GM23338 (cell line): ENCODE results near the gene GRM8. TPM values are rescaled to one million over a fixed set of nuclear protein-coding genes. Genes with fewer than 3 reads are reported as not detected.

Experiments used
- ATAC-seq: fragments of 200-7000 bp; cut with Tn5 transposase; 3 replicates; pipeline ENCODE4 v1.9.1; 2020
- DNase-seq: peaks from one replicate; pipeline ENCODE4 v3.0.0-alpha.2; 2015; ENCODE audit warnings: low spot score
- H2AFZ ChIP-seq: fragments of 200-600 bp; sonication (generic); 2 replicates; pipeline ENCODE4 v1.8.0; 2016; ENCODE audit warnings: antibody characterized with exemption, mild to moderate bottlenecking, moderate library complexity
- H3F3A ChIP-seq: fragments of 200-600 bp; sonication (generic); replicated peaks from 2 replicates; pipeline ENCODE4 v1.8.0; 2017; ENCODE audit warnings: antibody characterized with exemption, mixed run types, low read depth
- H3K27ac ChIP-seq: fragments of 200-600 bp; sonication (generic); 2 replicates; pipeline ENCODE4 v1.6.1; 2016; ENCODE audit warnings: low read depth
- H3K27me3 ChIP-seq: fragments of 200-600 bp; sonication (generic); 2 replicates; pipeline ENCODE4 v1.8.0; 2016; ENCODE audit warnings: mild to moderate bottlenecking, mixed run types, moderate library complexity; ENCODE audit not compliant: insufficient read depth
- H3K36me3 ChIP-seq: fragments of 200-600 bp; sonication (generic); 2 replicates; pipeline ENCODE4 v1.8.0; 2016; ENCODE audit warnings: mild to moderate bottlenecking; ENCODE audit not compliant: insufficient read depth
- H3K4me1 ChIP-seq: fragments of 200-600 bp; sonication (generic); 2 replicates; pipeline ENCODE4 v1.8.0; 2016; ENCODE audit warnings: mild to moderate bottlenecking, moderate library complexity; ENCODE audit not compliant: insufficient read depth
- H3K4me2 ChIP-seq: fragments of 200-600 bp; sonication (generic); 2 replicates; pipeline ENCODE4 v1.7.1; 2017; ENCODE audit warnings: mixed run types
- H3K4me3 ChIP-seq: fragments of 200-600 bp; sonication (generic); 2 replicates; pipeline ENCODE4 v1.6.1; 2016; ENCODE audit warnings: mixed run types
- H3K79me2 ChIP-seq: fragments of 200-600 bp; sonication (generic); replicated peaks from 2 replicates; pipeline ENCODE4 v1.8.0; 2017; ENCODE audit warnings: mild to moderate bottlenecking; ENCODE audit not compliant: insufficient read depth
- H3K9me2 ChIP-seq: fragments of 200-600 bp; sonication (generic); 2 replicates; pipeline ENCODE4 v1.8.0; 2017; ENCODE audit not compliant: insufficient read depth
- H4K20me1 ChIP-seq: fragments of 200-600 bp; sonication (generic); replicated peaks from 2 replicates; pipeline ENCODE4 v1.8.0; 2017; ENCODE audit warnings: mild to moderate bottlenecking; ENCODE audit not compliant: insufficient read depth
- H3K27ac Mint-ChIP-seq: 2 replicates; pipeline ENCODE4 v1.8.0; 2020; ENCODE audit warnings: inconsistent platforms, mild to moderate bottlenecking, moderate library complexity, mixed read lengths
- H3K27me3 Mint-ChIP-seq: 3 replicates; pipeline ENCODE4 v1.8.0; 2022; ENCODE audit warnings: low read depth, mild to moderate bottlenecking, moderate library complexity, mixed read lengths, inconsistent platforms; ENCODE audit not compliant: insufficient read depth, poor library complexity
- H3K36me3 Mint-ChIP-seq: 3 replicates; pipeline ENCODE4 v1.8.0; 2021; ENCODE audit warnings: low read depth, mild to moderate bottlenecking, inconsistent platforms, moderate library complexity, mixed read lengths
- H3K4me1 Mint-ChIP-seq: 3 replicates; pipeline ENCODE4 v1.8.0; 2020; ENCODE audit warnings: mild to moderate bottlenecking, inconsistent platforms, mixed read lengths
- H3K4me3 Mint-ChIP-seq: 3 replicates; pipeline ENCODE4 v1.8.0; 2021; ENCODE audit warnings: moderate library complexity, mild to moderate bottlenecking, inconsistent platforms, mixed read lengths
- H3K9me3 Mint-ChIP-seq: 3 replicates; pipeline ENCODE4 v1.8.0; 2020; ENCODE audit warnings: moderate library complexity, mild to moderate bottlenecking, inconsistent platforms, mixed read lengths
- EZH2 ChIP-seq: fragments of 200-600 bp; sonication (generic); IDR thresholded peaks from one replicate; pipeline ENCODE4 v1.8.0; 2017; ENCODE audit warnings: antibody characterized with exemption, mild to moderate bottlenecking, low read depth; ENCODE audit not compliant: unreplicated experiment
- polyA plus RNA-seq: library from polyadenylated mRNA; unstranded; fragments of >200 nt; fragmentation: Nextera tagmentation; extraction: Ambion mirVana; gene quantifications from 2 replicates; pipeline ENCODE4 v1.2.1, GENCODE V29; 2016
- total RNA-seq: library from RNA; depleted of rRNA; stranded (reverse); fragments of >200 nt; shearing (Covaris generic); gene quantifications from 2 replicates; pipeline ENCODE4 v1.2.3, GENCODE V29; 2014
- TF ChIP-seq, protein P1 (sequence below), 2 experiments: fragments of 200-600 bp in 1 of 2; sonication (generic) in 1 of 2; conservative IDR thresholded peaks; 2 replicates each; pipeline versions ENCODE4 v1.5.1 to v1.6.1; 2016 to 2017; ENCODE audit warnings: antibody characterized with exemption in 2 of 2, low read depth in 2 of 2, mild to moderate bottlenecking in 2 of 2, moderate library complexity in 1 of 2
- TF ChIP-seq, protein P2 (sequence below): IDR thresholded peaks from 2 replicates; pipeline ENCODE4 v1.6.1; 2016; ENCODE audit warnings: antibody characterized with exemption

The GRM8 gene
- total and polyA plus RNA-seq, 2 experiments from 2014 or later = 1.9 to 6.6 TPM

DNA sequence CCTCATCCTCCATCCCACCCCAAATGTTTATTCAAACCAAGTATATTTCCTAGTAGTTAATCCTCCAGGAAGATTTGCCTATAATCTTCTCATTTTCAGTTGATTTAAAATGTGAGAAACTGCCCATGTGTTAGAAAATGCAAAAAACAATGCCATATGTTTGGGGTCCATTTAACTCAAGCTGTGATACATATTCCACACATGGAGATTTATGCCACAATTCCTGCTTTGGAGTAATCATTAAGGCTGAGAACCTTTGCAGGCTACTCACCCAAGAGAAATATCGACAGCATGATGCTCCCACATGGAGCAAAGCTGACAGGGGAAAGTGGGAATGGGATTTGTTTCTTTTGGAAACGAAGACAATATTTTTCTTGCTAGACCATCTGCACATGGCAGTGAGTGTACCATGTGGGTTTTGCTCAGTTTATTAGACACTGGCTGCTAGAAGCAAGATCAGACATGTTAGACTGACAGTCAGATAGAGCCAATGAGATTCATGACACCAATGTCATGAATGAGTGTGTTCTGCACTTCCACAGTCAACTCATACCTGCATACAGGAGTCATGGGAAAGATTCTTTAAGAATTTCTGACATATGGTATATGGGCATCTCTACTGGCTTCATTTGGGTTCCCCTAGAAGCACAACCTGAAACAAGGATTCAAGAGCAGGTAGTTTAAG, 3.4 kb upstream of the GRM8 start:
- no peak overlapping the region for H3K27ac Mint-ChIP-seq
- H3K27me3 ChIP-seq = peaks cover 40% of the 10 kb centered on the region
- H3K27me3 Mint-ChIP-seq = peaks cover 20% of the 10 kb centered on the region

DNA sequence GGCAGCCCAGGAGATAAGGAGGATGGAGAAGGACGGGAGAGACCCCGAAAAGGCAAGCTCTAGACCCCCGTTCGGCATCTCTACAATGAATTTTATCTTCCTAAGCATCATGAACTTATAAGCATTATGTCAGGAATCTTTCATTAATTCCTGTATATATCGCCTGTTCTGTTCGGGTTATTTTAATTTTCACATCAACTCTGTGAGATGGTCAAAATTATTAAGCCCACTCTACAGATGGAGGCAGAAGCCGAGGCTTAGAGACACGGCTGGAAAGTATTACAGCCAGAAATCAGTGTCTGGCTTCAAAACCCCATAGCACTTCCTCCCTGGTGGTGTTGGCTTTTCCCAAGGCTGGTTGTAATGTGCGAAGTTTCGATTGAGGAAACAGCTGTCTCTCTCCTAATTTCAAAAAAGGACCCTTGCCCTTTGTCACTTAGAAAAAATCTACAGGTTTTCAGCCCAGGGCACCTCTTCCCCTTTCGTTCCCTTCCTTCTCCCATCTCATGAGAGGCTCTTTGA, 1.5 kb upstream of the GRM8 start:
- peak overlapping the region; percentile 99 for H2AFZ ChIP-seq
- no peaks in the 10 kb centered on the region; the same call in 2 of the 3 replicates for H3K36me3 Mint-ChIP-seq
- H3K4me1 Mint-ChIP-seq = peaks cover 17% of the 10 kb centered on the region
- H3K4me3 ChIP-seq = peak overlapping the region; percentile 95
- peak overlapping the region; percentile 98 for H3K4me2 ChIP-seq
- TF ChIP-seq, protein P1, sequence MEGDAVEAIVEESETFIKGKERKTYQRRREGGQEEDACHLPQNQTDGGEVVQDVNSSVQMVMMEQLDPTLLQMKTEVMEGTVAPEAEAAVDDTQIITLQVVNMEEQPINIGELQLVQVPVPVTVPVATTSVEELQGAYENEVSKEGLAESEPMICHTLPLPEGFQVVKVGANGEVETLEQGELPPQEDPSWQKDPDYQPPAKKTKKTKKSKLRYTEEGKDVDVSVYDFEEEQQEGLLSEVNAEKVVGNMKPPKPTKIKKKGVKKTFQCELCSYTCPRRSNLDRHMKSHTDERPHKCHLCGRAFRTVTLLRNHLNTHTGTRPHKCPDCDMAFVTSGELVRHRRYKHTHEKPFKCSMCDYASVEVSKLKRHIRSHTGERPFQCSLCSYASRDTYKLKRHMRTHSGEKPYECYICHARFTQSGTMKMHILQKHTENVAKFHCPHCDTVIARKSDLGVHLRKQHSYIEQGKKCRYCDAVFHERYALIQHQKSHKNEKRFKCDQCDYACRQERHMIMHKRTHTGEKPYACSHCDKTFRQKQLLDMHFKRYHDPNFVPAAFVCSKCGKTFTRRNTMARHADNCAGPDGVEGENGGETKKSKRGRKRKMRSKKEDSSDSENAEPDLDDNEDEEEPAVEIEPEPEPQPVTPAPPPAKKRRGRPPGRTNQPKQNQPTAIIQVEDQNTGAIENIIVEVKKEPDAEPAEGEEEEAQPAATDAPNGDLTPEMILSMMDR (conservative IDR thresholded peaks at IDR 0.05; ENCODE audit: low read depth in 2 of 2) = 0 out of 4 replicates have a peak, but pooled peaks of 1 of the 2 experiments have one; percentile 3
- TF ChIP-seq, protein P2, sequence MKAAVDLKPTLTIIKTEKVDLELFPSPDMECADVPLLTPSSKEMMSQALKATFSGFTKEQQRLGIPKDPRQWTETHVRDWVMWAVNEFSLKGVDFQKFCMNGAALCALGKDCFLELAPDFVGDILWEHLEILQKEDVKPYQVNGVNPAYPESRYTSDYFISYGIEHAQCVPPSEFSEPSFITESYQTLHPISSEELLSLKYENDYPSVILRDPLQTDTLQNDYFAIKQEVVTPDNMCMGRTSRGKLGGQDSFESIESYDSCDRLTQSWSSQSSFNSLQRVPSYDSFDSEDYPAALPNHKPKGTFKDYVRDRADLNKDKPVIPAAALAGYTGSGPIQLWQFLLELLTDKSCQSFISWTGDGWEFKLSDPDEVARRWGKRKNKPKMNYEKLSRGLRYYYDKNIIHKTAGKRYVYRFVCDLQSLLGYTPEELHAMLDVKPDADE = no peak
- DNase-seq (no peak), ATAC-seq (no peak)
- no peaks in the 10 kb centered on the region for H3K9me2 ChIP-seq
- H3K9me3 Mint-ChIP-seq = no peaks in the 10 kb centered on the region
- no peak overlapping the region for H3K27ac Mint-ChIP-seq
- H3F3A ChIP-seq = 0 out of 2 replicates have a peak, but pooled peaks cover 4% of the 10 kb centered on the region
- peaks cover 59% of the 10 kb centered on the region for H3K27me3 ChIP-seq
- H3K4me3 Mint-ChIP-seq = peak overlapping the region; percentile 87
- peaks cover 38% of the 10 kb centered on the region for H3K27me3 Mint-ChIP-seq
- H4K20me1 ChIP-seq = peaks cover 2% of the 10 kb centered on the region
- H3K79me2 ChIP-seq = no peaks in the 10 kb centered on the region
- H3K4me1 ChIP-seq = peaks cover 22% of the 10 kb centered on the region
- no peaks in the 10 kb centered on the region for H3K36me3 ChIP-seq
- no peak overlapping the region for H3K27ac ChIP-seq

More for the DNA sequence above, 3.4 kb upstream of the GRM8 start:
- Histone ChIP-seq H3K4me1 (peaks cover 13% of the 10 kb centered on the region), H3K27ac (no peak overlapping the region), H4K20me1 (no peaks in the 10 kb centered on the region), H3K36me3 (no peaks in the 10 kb centered on the region), H3K4me2 (no peak overlapping the region), H3K4me3 (no peak overlapping the region), H3K79me2 (no peaks in the 10 kb centered on the region), H3K9me2 (no peaks in the 10 kb centered on the region), H2AFZ (no peak overlapping the region), H3F3A (0 out of 2 replicates have a peak, but pooled peaks cover 4% of the 10 kb centered on the region)
- Mint-ChIP-seq H3K9me3 (no peaks in the 10 kb centered on the region; the same call in 2 of the 3 replicates), H3K4me1 (peaks cover 14% of the 10 kb centered on the region), H3K4me3 (no peak overlapping the region), H3K36me3 (no peaks in the 10 kb centered on the region; the same call in 2 of the 3 replicates)
- no peak for ATAC-seq
- DNase-seq = no peak
- no peak for TF ChIP-seq EZH2
